Astrocyte of the spinal cord (primary cell): ENCODE measurements around the gene POP4.

Experiments used
- DNase-seq: peaks from one replicate; pipeline ENCODE4 v3.0.0; 2011; ENCODE audit warnings: low read depth, low spot score
- H3K4me3 ChIP-seq: 2 replicates; pipeline ENCODE4 v1.5.1; 2011; ENCODE audit warnings: low read depth, mild to moderate bottlenecking, low read length, moderate library complexity
- CTCF ChIP-seq: IDR thresholded peaks from 2 replicates; pipeline ENCODE4 v1.5.1; 2012; ENCODE audit warnings: low read depth, mild to moderate bottlenecking, low read length, inconsistent platforms
- in situ Hi-C: cut with HindIII; loops from 2 replicates; pipeline ENCODE4 v1.10.0; 2017; ENCODE audit warnings: low sequenced_read_pairs

Gene POP4

DNA sequence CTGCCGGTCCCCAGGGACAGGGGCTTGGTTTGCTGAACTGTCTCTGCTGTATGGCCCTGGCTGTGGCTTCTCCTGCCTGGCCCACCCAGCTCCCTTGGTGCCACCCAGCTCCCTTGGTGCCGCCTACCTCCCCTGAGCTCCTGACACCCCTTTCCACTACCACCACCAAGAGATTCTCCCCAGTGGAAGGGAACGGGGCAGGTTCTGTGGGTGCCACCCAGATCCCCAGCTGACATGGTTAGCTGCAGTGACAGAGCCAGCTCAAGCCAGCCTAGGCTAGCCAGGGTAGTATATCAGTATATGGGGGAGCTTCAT lies 28.5 kb upstream of the POP4 start:
- in situ Hi-C loops = no loop called here
- no peak for TF ChIP-seq CTCF
- H3K4me3 ChIP-seq = no peak overlapping the region
- no peak for DNase-seq

- in situ Hi-C loops = no loop called here
- no peak overlapping the region for H3K4me3 ChIP-seq
- no peak for DNase-seq
- no peak for TF ChIP-seq CTCF
Measured at GRCh38 chr19:29578349-29578748, 27.7 kb upstream of the POP4 start.

GRCh38 chr19:29579308-29579910 lies 26.7 kb upstream of the POP4 start:
- in situ Hi-C loops = no loop called here
- H3K4me3 ChIP-seq = no peak overlapping the region
- no peak for TF ChIP-seq CTCF
- no peak for DNase-seq

GRCh38 chr19:29581398-29581797 lies 24.7 kb upstream of the POP4 start:
- TF ChIP-seq CTCF = no peak
- in situ Hi-C loops = no loop called here
- no peak for DNase-seq
- H3K4me3 ChIP-seq = no peak overlapping the region

DNA sequence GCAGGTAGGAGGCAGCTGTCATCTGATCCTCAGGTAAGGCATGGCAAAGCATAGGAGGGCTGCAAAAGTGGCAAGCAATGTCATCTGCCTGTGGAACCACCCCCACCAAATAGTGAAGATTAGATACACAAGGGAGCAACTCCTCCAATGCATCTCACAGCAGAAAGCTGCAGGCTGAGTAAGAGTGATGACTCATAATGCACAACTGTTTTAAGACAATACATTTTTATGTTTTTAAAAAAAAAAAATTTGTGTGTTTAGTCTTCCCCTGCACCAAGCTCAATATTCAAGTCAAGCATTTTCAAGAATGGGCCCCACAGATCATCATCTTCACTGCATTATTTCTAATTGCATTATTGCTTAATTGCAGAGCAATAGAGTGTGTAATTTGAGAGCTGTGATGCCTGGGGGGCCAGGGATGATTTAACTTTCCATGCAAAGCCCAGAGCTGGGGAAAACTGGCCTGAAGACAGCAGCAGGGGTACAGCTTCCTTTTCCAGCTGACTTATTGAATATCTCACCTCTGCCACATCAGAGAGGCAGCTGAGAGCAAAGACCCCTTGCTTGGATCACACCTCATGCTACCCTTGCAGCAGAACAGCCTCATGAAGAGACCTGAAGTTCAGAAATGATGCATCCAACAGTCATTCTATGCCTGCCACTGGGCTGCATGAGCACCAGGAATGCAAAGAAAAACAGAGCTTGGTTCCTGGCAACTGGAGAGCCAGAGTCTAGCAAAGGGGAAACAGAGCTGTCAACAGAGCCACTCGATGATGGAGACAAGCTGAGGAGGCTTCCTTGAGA lies 22.7 kb upstream of the POP4 start:
- in situ Hi-C loops = no loop called here
- H3K4me3 ChIP-seq = no peak overlapping the region
- no peak for DNase-seq
- TF ChIP-seq CTCF = no peak

GRCh38 chr19:29586401-29586800 lies 19.7 kb upstream of the POP4 start:
- H3K4me3 ChIP-seq = no peak overlapping the region
- in situ Hi-C loops = no loop called here
- no peak for TF ChIP-seq CTCF
- no peak for DNase-seq

DNA sequence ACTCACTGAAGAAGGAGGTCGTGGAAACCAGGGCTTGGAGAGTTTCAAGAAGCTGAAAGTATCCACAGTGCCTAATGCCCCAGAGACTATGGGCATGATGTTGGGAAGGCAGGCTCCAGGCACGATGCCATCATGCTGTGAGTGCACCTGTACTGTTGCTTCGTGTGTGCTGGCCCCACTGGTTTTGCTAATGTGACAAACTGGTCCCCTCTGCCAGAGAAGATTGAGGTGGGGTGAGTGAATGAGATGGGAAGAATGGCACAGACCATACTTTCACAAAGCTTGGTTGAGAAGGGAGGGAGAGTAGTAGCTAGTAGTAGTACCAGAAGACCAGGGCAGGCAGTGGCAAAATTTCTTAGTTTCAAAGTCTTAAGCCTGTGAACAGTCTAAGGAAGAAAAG lies 19.0 kb upstream of the POP4 start:
- no peak overlapping the region for H3K4me3 ChIP-seq
- no peak for TF ChIP-seq CTCF

More for the DNA sequence above, 19.0 kb upstream of the POP4 start:
- in situ Hi-C loops = no loop called here
- DNase-seq = no peak
